Endodermal cell (in vitro differentiated cells): ENCODE measurements around the gene TFEB. TPM values are rescaled to one million over a fixed set of nuclear protein-coding genes. Genes with fewer than 3 reads are reported as not detected.
A peak's percentile ranks its signal among the peaks of the same experiment; 100 is the strongest.

Experiments used
- DNase-seq: peaks from one replicate; pipeline ENCODE4 v3.0.0-alpha.2; 2017
- H3K27ac ChIP-seq: 2 replicates; pipeline ENCODE4 v1.5.1; 2013; ENCODE audit warnings: mild to moderate bottlenecking, low read depth, low read length, moderate library complexity
- H3K27me3 ChIP-seq: 2 replicates; pipeline ENCODE4 v1.6.1; 2013; ENCODE audit warnings: mild to moderate bottlenecking, low read length, moderate library complexity; ENCODE audit not compliant: insufficient read depth, control insufficient read depth, poor library complexity, severe bottlenecking
- H3K36me3 ChIP-seq: 2 replicates; pipeline ENCODE4 v1.7.0; 2013; ENCODE audit warnings: mild to moderate bottlenecking, low read length, moderate library complexity; ENCODE audit not compliant: control insufficient read depth, insufficient read depth
- H3K4me1 ChIP-seq: one replicate; pipeline ENCODE4 v1.7.0; 2013; ENCODE audit warnings: low read length; ENCODE audit not compliant: control insufficient read depth, insufficient read depth
- H3K4me3 ChIP-seq: 2 replicates; pipeline ENCODE4 v1.5.1; 2013; ENCODE audit warnings: mild to moderate bottlenecking, low read length, moderate library complexity
- H3K9ac ChIP-seq: 2 replicates; pipeline ENCODE4 v1.6.1; 2013; ENCODE audit warnings: mild to moderate bottlenecking, low read length, moderate library complexity; ENCODE audit not compliant: poor library complexity, severe bottlenecking; ENCODE audit errors: extremely low read depth
- H3K9me3 ChIP-seq: 2 replicates; pipeline ENCODE4 v1.6.1; 2013; ENCODE audit warnings: mild to moderate bottlenecking, low read length, moderate library complexity; ENCODE audit not compliant: control insufficient read depth
- H3K27ac Mint-ChIP-seq: 2 replicates; pipeline ENCODE4 v1.8.0; 2020; ENCODE audit warnings: mixed read lengths
- H3K27me3 Mint-ChIP-seq: 2 replicates; pipeline ENCODE4 v1.8.0; 2021; ENCODE audit warnings: mild to moderate bottlenecking, mixed read lengths; ENCODE audit not compliant: insufficient read depth
- H3K36me3 Mint-ChIP-seq: 2 replicates; pipeline ENCODE4 v1.8.0; 2020; ENCODE audit warnings: low read depth, mixed read lengths
- H3K4me1 Mint-ChIP-seq: 2 replicates; pipeline ENCODE4 v1.8.0; 2020; ENCODE audit warnings: mixed read lengths
- H3K4me3 Mint-ChIP-seq: 2 replicates; pipeline ENCODE4 v1.8.0; 2020; ENCODE audit warnings: mild to moderate bottlenecking, moderate library complexity, mixed read lengths
- H3K9me3 Mint-ChIP-seq: 2 replicates; pipeline ENCODE4 v1.8.0; 2020; ENCODE audit warnings: mild to moderate bottlenecking, mixed read lengths
- WGBS, 2 experiments: methylation state at CpG; one replicate each; pipeline versions ENCODE4 v1.1.5 to v1.1.7; 2013; ENCODE audit warnings: missing lambda C conversion rate in 2 of 2, mixed read lengths in 1 of 2; ENCODE audit not compliant: insufficient coverage in 1 of 2, insufficient read length in 1 of 2; 5-methylcytosine and 5-hydroxymethylcytosine counted together
- total RNA-seq, 2 donors: library from RNA; stranded (reverse); fragmentation: NEBNext Ultra II Directional in 1 of 2; extraction: Animal tissue kit (Norgen Biotek cat#: 25700) in 1 of 2; gene quantifications; 2 replicates in 1 of 2; 3 replicates in 1 of 2; pipeline ENCODE4 v1.2.1, GENCODE V29; 2021
- TF ChIP-seq, protein P1 (sequence below): fragments of 200-600 bp; sonication (generic); conservative IDR thresholded peaks from 2 replicates; pipeline ENCODE4 v1.5.0; 2021; ENCODE audit warnings: antibody characterized with exemption, mild to moderate bottlenecking

Gene TFEB
- total RNA-seq, 2 donors from 2014 or later: 0.24 TPM; not detected in 1

DNA sequence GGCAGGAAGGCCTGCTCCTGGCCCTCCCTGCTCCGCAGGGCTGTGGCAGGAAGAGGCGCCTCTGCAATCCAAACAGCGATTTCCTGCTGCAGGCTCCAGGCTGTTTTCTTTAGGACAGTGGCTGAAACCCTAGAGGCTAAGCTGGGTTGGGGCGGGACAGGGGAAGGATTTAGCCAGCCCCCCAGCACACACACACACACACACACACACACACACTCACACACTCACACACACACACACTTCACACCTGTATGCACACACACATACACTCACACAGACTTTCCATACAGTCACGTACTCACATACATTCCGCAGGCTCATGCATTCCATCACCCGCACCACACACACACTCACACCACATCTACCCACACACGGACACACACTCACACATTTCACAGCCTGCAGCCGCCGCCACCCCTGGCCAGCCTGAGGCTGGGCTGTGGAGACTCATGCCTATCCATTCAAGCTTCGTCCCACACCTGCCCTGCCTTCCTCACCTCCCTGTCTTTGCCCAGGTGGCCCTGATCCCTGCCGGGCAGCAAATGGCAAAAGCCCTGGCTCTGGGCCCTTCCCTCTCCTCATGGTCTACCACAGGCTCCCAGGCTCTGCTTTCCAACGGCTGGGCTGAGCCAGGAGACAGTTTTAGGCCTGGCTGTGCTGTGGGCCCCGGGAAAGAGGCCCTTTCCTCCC lies 79.3 kb downstream of the TFEB start:
- H3K4me3 ChIP-seq: no peak overlapping the region
- Mint-ChIP-seq H3K9me3 (no peaks in the 10 kb centered on the region), H3K36me3 (peaks cover 20% of the 10 kb centered on the region), H3K27ac (peak overlapping the region; percentile 5), H3K4me1 (peaks cover 13% of the 10 kb centered on the region), H3K27me3 (no peaks in the 10 kb centered on the region), H3K4me3 (no peak overlapping the region)
- no peaks in the 10 kb centered on the region for H3K9me3 ChIP-seq
- no peak overlapping the region for H3K27ac ChIP-seq
- H3K4me1 ChIP-seq: peaks cover 3% of the 10 kb centered on the region
- no peaks in the 10 kb centered on the region for H3K27me3 ChIP-seq
- DNase-seq: peak; percentile 66
- TF ChIP-seq, protein P1, sequence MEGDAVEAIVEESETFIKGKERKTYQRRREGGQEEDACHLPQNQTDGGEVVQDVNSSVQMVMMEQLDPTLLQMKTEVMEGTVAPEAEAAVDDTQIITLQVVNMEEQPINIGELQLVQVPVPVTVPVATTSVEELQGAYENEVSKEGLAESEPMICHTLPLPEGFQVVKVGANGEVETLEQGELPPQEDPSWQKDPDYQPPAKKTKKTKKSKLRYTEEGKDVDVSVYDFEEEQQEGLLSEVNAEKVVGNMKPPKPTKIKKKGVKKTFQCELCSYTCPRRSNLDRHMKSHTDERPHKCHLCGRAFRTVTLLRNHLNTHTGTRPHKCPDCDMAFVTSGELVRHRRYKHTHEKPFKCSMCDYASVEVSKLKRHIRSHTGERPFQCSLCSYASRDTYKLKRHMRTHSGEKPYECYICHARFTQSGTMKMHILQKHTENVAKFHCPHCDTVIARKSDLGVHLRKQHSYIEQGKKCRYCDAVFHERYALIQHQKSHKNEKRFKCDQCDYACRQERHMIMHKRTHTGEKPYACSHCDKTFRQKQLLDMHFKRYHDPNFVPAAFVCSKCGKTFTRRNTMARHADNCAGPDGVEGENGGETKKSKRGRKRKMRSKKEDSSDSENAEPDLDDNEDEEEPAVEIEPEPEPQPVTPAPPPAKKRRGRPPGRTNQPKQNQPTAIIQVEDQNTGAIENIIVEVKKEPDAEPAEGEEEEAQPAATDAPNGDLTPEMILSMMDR: no peak
- H3K36me3 ChIP-seq: no peaks in the 10 kb centered on the region
- no peak overlapping the region for H3K9ac ChIP-seq
- WGBS, 2 experiments: 84 to 100% methylated on average over 4 to 13 of the region's 14 CpGs

DNA sequence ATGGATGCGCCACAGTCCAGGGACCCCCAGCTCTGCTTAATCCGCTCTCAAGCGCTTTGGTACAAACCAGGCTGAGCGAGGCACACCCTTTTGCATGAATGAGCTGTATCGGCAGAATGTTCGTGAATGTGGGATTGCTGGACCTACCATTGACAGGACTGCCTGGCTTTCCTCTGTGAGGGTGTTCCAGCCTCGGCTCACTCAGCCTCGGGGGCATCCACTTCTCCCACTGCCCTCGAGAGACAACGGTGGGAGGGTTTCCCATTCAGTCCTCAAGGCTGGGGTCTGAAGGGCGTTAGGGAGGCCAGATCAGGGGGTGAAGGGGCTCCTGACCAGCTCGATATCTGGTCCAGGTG lies 79.8 kb downstream of the TFEB start:
- Histone ChIP-seq H3K27me3 (no peaks in the 10 kb centered on the region), H3K4me3 (no peak overlapping the region), H3K4me1 (peaks cover 3% of the 10 kb centered on the region), H3K9me3 (no peaks in the 10 kb centered on the region), H3K27ac (no peak overlapping the region), H3K36me3 (no peaks in the 10 kb centered on the region), H3K9ac (no peak overlapping the region)
- 82 to 85% methylated on average over 8 to 12 of the region's 12 CpGs for WGBS, 2 experiments
- Mint-ChIP-seq H3K9me3 (no peaks in the 10 kb centered on the region), H3K27ac (peak overlapping the region; percentile 1), H3K4me1 (peaks cover 13% of the 10 kb centered on the region), H3K27me3 (no peaks in the 10 kb centered on the region), H3K4me3 (no peak overlapping the region), H3K36me3 (peaks cover 22% of the 10 kb centered on the region)
- TF ChIP-seq, protein P1: no peak
- DNase-seq: no peak

DNA sequence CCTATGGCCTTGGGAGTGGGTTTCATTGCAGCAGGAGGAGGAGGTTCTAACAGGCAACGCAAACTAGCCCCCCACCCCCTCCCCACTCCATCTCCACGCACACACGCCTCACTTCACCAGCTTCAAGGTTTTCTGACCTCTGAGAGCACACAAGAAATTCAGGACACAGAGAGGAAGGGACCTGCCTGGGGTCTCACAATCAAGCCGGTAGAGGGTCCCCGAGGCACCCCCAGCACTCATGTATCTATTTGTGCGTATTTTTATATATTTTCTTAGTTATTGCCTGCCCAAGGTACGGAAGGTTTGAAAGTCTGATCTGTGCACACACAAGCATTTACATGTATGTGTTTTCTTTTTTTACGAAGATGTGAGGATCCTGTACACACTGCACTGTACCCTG lies 80.2 kb downstream of the TFEB start:
- H3K4me1 ChIP-seq: peaks cover 3% of the 10 kb centered on the region
- 94 to 100% methylated on average over 2 to 8 of the region's 8 CpGs for WGBS, 2 experiments
- Mint-ChIP-seq H3K9me3 (no peaks in the 10 kb centered on the region), H3K4me3 (no peak overlapping the region), H3K27me3 (no peaks in the 10 kb centered on the region), H3K27ac (peak overlapping the region; percentile 1), H3K4me1 (peaks cover 13% of the 10 kb centered on the region), H3K36me3 (peaks cover 25% of the 10 kb centered on the region)
- no peak for DNase-seq
- H3K9ac ChIP-seq: no peak overlapping the region
- H3K4me3 ChIP-seq: no peak overlapping the region
- TF ChIP-seq, protein P1: no peak
- H3K27ac ChIP-seq: peak overlapping the region; percentile 17
- no peaks in the 10 kb centered on the region for H3K27me3 ChIP-seq
- no peaks in the 10 kb centered on the region for H3K9me3 ChIP-seq
- no peaks in the 10 kb centered on the region for H3K36me3 ChIP-seq
